ENCODE results near the gene NID2. TPM values are rescaled to one million over a fixed set of nuclear protein-coding genes. Genes with fewer than 3 reads are reported as not detected.

The NID2 gene
- polyA plus RNA-seq, 1 of the 3 experiments (the other 2 are of a cell fraction), result 22.7 TPM

DNA sequence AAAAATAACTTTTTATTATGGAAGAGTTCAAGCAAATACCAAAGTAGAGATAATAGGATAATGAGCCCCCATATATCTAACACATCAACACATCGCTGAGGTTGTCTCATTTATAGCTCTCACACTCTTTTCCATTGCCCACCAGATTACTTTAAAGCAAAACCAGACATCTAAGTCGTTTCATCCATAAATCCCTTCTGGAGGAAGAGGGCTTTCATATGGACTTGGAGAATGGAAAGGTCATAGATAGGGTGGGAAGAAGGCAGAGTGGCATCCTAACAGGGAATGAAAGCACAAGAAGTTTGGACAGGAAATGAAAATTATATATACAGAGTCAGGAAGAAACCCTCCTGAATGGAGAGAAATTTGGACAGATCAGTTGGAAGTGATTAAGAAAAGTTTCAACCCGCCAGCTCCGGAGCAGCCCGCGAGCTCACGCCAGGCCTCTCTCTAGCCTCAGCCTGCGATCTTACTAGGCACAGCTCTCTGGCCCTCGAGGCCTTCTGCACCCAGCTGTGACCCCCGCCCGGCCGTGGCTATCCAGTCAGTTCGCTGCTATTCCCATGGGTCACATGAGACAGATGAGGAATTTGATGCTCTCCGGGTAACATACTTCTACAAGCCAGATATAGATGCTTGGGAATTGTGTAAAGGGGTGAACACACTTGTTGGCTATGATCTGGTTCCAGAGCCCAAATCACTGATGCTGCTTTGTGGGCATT, 48.4 kb upstream of the NID2 start (continued):
- TF ChIP-seq, protein P1, sequence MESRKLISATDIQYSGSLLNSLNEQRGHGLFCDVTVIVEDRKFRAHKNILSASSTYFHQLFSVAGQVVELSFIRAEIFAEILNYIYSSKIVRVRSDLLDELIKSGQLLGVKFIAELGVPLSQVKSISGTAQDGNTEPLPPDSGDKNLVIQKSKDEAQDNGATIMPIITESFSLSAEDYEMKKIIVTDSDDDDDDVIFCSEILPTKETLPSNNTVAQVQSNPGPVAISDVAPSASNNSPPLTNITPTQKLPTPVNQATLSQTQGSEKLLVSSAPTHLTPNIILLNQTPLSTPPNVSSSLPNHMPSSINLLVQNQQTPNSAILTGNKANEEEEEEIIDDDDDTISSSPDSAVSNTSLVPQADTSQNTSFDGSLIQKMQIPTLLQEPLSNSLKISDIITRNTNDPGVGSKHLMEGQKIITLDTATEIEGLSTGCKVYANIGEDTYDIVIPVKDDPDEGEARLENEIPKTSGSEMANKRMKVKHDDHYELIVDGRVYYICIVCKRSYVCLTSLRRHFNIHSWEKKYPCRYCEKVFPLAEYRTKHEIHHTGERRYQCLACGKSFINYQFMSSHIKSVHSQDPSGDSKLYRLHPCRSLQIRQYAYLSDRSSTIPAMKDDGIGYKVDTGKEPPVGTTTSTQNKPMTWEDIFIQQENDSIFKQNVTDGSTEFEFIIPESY (IDR thresholded peaks at IDR 0.05; ENCODE audit: borderline replicate concordance, low read depth), result no peak
- TF ChIP-seq GABPA (IDR thresholded peaks at IDR 0.05; ENCODE audit: low read depth) (no peak), NRF1 (IDR thresholded peaks at IDR 0.05; ENCODE audit: low read depth, low read length) (no peak), POLR2AphosphoS5 (IDR thresholded peaks at IDR 0.05; ENCODE audit: low read depth, low read length) (no peak)

DNA sequence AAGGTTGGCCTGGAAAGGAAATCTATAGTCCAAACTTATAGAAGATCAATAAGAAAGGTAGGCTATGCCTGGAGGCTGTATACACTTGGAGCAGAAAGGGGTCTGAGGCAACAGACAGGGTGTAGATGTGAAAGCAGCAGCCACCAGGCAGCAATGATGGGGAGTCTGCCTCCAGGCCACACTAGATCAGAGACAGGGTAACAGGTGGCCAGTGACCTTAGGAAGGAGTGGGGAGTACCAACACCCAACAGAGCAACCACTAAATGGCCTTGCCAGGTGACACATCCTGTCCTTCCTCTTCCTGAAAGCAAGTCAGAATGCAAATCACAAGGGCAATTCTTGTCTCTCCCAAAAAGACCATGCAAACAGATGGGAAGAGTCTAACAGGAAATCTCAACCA, 46.4 kb upstream of the NID2 start:
- Histone ChIP-seq H3K4me1 (ENCODE audit: control insufficient read depth in 1 of 2, insufficient read depth in 2 of 2, low read depth in 1 of 2, low read length in 1 of 2) (no peaks in the 10 kb centered on the region), H3K9me3 (no peaks in the 10 kb centered on the region), H3K4me2 (no peak overlapping the region), H4K20me1 (ENCODE audit: insufficient read depth) (no peaks in the 10 kb centered on the region), H3K9me2 (no peaks in the 10 kb centered on the region), H3K27ac (ENCODE audit: low read depth in 2 of 2, low read length in 1 of 2) (no peak overlapping the region), H3K4me3 (ENCODE audit: low read depth in 2 of 2, low read length in 1 of 2) (no peak overlapping the region), H3K79me2 (ENCODE audit: insufficient read depth) (no peaks in the 10 kb centered on the region), H3K27me3 (ENCODE audit: insufficient read depth) (no peaks in the 10 kb centered on the region), H3K9ac (no peak overlapping the region), H3K36me3 (replicated peaks in 1 of 2; ENCODE audit: control insufficient read depth in 1 of 2, insufficient read depth in 2 of 2, low read length in 1 of 2) (no peaks in the 10 kb centered on the region), H3F3A (replicated peaks; ENCODE audit: insufficient read depth) (peaks cover 11% of the 10 kb centered on the region), H2AFZ (ENCODE audit: low read depth) (no peak overlapping the region)
- CTCF ChIA-PET, result no interaction called here
- TF ChIP-seq, protein P2, sequence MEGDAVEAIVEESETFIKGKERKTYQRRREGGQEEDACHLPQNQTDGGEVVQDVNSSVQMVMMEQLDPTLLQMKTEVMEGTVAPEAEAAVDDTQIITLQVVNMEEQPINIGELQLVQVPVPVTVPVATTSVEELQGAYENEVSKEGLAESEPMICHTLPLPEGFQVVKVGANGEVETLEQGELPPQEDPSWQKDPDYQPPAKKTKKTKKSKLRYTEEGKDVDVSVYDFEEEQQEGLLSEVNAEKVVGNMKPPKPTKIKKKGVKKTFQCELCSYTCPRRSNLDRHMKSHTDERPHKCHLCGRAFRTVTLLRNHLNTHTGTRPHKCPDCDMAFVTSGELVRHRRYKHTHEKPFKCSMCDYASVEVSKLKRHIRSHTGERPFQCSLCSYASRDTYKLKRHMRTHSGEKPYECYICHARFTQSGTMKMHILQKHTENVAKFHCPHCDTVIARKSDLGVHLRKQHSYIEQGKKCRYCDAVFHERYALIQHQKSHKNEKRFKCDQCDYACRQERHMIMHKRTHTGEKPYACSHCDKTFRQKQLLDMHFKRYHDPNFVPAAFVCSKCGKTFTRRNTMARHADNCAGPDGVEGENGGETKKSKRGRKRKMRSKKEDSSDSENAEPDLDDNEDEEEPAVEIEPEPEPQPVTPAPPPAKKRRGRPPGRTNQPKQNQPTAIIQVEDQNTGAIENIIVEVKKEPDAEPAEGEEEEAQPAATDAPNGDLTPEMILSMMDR (IDR thresholded peaks at IDR 0.05), result no peak
- TF ChIP-seq SIN3A (IDR thresholded peaks at IDR 0.05; ENCODE audit: borderline replicate concordance, low read depth, low read length) (no peak), GATA2 (CRISPR knock-in tag; IDR thresholded peaks at IDR 0.05) (no peak), FOXM1 (IDR thresholded peaks at IDR 0.05; ENCODE audit: low read depth) (no peak), REST (IDR thresholded peaks at IDR 0.05; ENCODE audit: low read depth, low read length) (no peak), MAX (IDR thresholded peaks at IDR 0.05; ENCODE audit: low read depth) (no peak), RCOR1 (IDR thresholded peaks at IDR 0.05; ENCODE audit: low read length) (no peak), JUND (IDR thresholded peaks at IDR 0.05) (no peak), TEAD4 (IDR thresholded peaks at IDR 0.05; ENCODE audit: borderline replicate concordance, insufficient read depth) (no peak), NFIC (IDR thresholded peaks at IDR 0.05; ENCODE audit: borderline replicate concordance) (no peak), RXRA (IDR thresholded peaks at IDR 0.05; ENCODE audit: borderline replicate concordance, low read depth) (no peak), EP300 (IDR thresholded peaks at IDR 0.05; ENCODE audit: borderline replicate concordance in 1 of 2, low read depth in 1 of 2, low read length in 1 of 2) (no peak), EZH2phosphoT487 (IDR thresholded peaks at IDR 0.05; ENCODE audit: borderline replicate concordance, low read depth) (no peak), SMC3 (IDR thresholded peaks at IDR 0.05; ENCODE audit: low read depth, low read length) (no peak), MEF2A (IDR thresholded peaks at IDR 0.05; ENCODE audit: borderline replicate concordance, low read depth) (no peak)
- POLR2A ChIA-PET, result no interaction called here
- DNase-seq, result no peak

All from SK-N-SH (cell line).